ENCODE results near the gene TMEM176B.

The TMEM176B gene

GRCh38 chr7:150759479-150759878 lies 40.7 kb downstream of the TMEM176B start:
- no peak for TF ChIP-seq GATA1 (IDR thresholded peaks at IDR 0.05; ENCODE audit: low read depth, low read length)
- no peak for TF ChIP-seq POLR2A (IDR thresholded peaks at IDR 0.05; ENCODE audit: low read length)
- no peak for DNase-seq

- peak in 1 of 2 experiments; percentile 9 for DNase-seq
- TF ChIP-seq GATA1 (IDR thresholded peaks at IDR 0.05; ENCODE audit: low read depth, low read length) (no peak), POLR2A (IDR thresholded peaks at IDR 0.05; ENCODE audit: low read length) (no peak)
Observed at GRCh38 chr7:150756858-150757257, 43.3 kb downstream of the TMEM176B start.

GRCh38 chr7:150756166-150756565 lies 44.0 kb downstream of the TMEM176B start:
- TF ChIP-seq POLR2A (IDR thresholded peaks at IDR 0.05; ENCODE audit: low read length) (no peak), GATA1 (IDR thresholded peaks at IDR 0.05; ENCODE audit: low read depth, low read length) (no peak)
- no peak for DNase-seq

GRCh38 chr7:150755473-150756099 lies 44.6 kb downstream of the TMEM176B start:
- TF ChIP-seq GATA1 (IDR thresholded peaks at IDR 0.05; ENCODE audit: low read depth, low read length), result no peak
- no peak for TF ChIP-seq POLR2A (IDR thresholded peaks at IDR 0.05; ENCODE audit: low read length)
- DNase-seq, result no peak

- TF ChIP-seq POLR2A (IDR thresholded peaks at IDR 0.05; ENCODE audit: low read length) (no peak), GATA1 (IDR thresholded peaks at IDR 0.05; ENCODE audit: low read depth, low read length) (no peak)
- DNase-seq, result no peak
Observed at GRCh38 chr7:150754951-150755350, 45.2 kb downstream of the TMEM176B start.

DNA sequence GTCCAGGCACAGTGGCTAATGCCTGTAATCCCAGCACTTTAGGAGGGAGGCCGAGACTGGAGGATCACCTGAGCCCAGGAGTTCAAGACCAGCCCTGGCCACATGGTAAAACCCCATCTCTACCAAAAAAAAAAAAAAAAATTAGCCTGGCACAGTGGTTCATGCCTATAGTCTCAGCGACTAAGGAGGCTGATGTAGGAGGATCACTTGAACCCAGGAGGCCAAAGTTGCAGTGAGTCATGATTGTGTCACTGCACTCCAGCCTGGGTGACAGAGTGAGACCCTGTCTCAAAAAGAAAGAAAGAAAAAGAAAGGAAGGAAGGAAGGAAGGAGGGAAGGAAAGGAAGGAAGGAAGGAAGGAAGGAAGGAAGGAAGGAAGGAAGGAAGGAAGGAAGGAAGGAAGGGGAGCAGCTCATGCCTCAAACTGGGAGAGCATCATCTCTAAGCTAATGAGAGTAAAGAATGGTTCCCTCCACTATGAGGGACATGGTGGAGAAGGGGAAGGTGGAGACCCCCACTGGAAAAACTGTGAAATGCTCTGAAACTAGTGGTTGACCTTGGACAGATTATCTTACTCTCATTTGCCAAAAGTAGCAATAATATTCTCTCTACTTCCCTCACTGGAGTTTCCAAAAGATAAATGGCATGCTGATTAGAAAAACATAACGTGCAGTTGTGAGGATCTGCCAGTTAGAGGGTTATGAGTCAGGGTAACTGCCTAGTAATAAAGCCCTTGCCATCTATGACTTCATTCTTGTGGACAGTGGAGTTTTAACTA lies 46.1 kb downstream of the TMEM176B start:
- no peak for DNase-seq
- TF ChIP-seq POLR2A (IDR thresholded peaks at IDR 0.05; ENCODE audit: low read length), result no peak
- TF ChIP-seq GATA1 (IDR thresholded peaks at IDR 0.05; ENCODE audit: low read depth, low read length), result no peak

DNA sequence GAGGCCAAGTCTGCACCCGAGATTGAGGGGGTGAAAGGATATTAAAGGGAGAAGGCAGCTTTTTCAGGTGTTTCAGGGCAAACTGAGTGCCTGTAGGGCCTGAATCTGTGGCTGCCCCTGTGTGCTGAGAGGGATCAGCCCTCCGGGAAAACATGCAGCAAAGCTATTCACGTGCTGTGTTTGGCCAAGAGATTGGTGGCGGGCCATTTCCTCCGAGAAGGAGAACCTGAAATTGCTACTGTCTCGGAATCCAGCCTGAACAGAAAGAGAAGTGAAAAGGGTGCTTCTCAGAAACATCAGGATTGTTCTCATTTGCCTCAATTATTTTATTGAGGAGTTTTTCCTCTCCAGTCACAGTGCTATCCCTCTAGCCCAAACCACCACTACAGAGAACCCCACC lies 46.9 kb downstream of the TMEM176B start:
- TF ChIP-seq GATA1 (IDR thresholded peaks at IDR 0.05; ENCODE audit: low read depth, low read length) (no peak), POLR2A (IDR thresholded peaks at IDR 0.05; ENCODE audit: low read length) (no peak)
- DNase-seq, result no peak

GRCh38 chr7:150751702-150752101 lies 48.5 kb downstream of the TMEM176B start:
- TF ChIP-seq GATA1 (IDR thresholded peaks at IDR 0.05; ENCODE audit: low read depth, low read length) (no peak), POLR2A (IDR thresholded peaks at IDR 0.05; ENCODE audit: low read length) (no peak)
- no peak for DNase-seq

DNA sequence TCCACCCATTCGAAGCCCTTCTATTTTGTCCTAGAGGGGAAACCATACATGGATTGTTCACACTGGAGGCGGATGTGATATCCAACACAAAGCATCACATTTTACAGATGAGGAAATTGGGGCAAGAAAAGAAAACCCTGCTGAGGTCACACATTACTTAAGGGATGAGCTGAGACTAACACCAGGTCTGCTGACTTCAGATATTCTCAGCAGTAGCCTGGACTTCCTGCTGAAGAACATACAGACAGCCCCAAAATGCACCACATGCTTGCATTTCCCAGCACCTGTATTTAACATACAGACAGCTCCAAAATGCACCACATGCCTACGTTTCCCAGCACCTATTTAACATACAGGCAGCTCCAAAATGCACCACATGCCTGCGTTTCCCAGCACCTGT lies 51.8 kb downstream of the TMEM176B start:
- TF ChIP-seq GATA1 (IDR thresholded peaks at IDR 0.05; ENCODE audit: low read depth, low read length) (no peak), POLR2A (IDR thresholded peaks at IDR 0.05; ENCODE audit: low read length) (no peak)
- no peak for DNase-seq

- no peak for TF ChIP-seq POLR2A (IDR thresholded peaks at IDR 0.05; ENCODE audit: low read length)
- no peak for TF ChIP-seq GATA1 (IDR thresholded peaks at IDR 0.05; ENCODE audit: low read depth, low read length)
- no peak for DNase-seq
Observed at GRCh38 chr7:150746921-150747320, 53.2 kb downstream of the TMEM176B start.

DNA sequence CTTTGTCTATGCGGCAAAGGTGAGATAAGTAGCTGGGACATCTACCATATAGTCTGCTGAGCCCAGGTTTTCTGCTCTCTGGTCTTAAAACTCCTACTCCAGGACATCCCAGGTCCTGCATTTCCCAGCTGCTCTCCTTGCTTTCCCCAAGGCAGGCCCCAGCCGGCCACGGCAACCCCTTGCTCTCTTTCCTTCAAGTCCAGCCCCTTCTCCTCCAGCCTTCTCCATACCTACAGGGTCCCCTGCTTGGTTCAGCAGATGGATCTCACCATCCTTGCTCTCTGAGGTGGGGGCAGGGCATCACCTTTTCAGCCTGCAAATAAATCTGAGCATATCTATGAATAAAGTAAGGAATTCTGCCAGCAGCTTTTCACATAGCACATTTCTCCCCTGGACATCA lies 54.3 kb downstream of the TMEM176B start:
- no peak for DNase-seq
- TF ChIP-seq POLR2A (IDR thresholded peaks at IDR 0.05; ENCODE audit: low read length), result no peak
- no peak for TF ChIP-seq GATA1 (IDR thresholded peaks at IDR 0.05; ENCODE audit: low read depth, low read length)

GRCh38 chr7:150745086-150745485 lies 55.1 kb downstream of the TMEM176B start:
- TF ChIP-seq GATA1 (IDR thresholded peaks at IDR 0.05; ENCODE audit: low read depth, low read length) (no peak), POLR2A (IDR thresholded peaks at IDR 0.05; ENCODE audit: low read length) (no peak)
- DNase-seq, result no peak

DNA sequence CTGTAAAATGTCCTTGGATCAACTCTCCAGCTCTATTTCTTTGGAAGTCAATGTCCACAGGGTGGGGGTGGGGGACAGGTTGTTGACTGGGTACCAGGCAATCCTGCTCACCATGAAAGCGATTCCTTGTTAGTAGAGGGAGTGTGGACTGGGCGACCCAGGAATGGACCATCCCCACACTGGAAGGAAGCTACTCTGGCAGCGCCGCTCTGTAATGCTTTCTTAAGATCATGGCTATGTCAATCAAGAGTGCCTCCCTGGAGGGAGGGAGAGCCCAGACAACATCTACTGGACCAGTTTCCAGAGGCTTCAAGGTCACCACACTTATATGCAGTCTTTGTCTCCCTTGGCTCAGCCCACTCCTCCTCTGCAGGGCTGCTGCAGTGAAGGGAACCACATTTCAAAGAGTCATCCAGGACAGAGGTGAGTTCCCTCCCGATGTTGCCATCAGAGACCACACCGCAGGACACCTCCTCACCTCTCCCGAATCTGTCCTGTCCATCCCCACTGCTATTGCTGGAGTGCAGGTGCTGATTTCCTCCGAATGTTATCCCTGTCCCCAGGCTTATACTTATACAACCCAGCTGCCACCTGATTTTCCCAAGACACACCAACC lies 56.0 kb downstream of the TMEM176B start:
- no peak for DNase-seq
- TF ChIP-seq POLR2A (IDR thresholded peaks at IDR 0.05; ENCODE audit: low read length) (no peak), GATA1 (IDR thresholded peaks at IDR 0.05; ENCODE audit: low read depth, low read length) (no peak)

- DNase-seq, result no peak
- no peak for TF ChIP-seq GATA1 (IDR thresholded peaks at IDR 0.05; ENCODE audit: low read depth, low read length)
- TF ChIP-seq POLR2A (IDR thresholded peaks at IDR 0.05; ENCODE audit: low read length), result no peak
Observed at GRCh38 chr7:150742286-150742968, 57.7 kb downstream of the TMEM176B start.
